Globus pallidus (tissue), 1 donor: ENCODE measurements around the gene SPTBN4.
"Not testable (repeated sequence)": the region's sequence is repeated elsewhere in the genome, so short reads cannot be mapped to it uniquely, and the experiment has no call there.

Source experiments
- DNase-seq: peaks from one replicate; pipeline ENCODE4 v3.0.0-alpha.2; 2015; ENCODE audit warnings: low spot score

Gene SPTBN4

DNA sequence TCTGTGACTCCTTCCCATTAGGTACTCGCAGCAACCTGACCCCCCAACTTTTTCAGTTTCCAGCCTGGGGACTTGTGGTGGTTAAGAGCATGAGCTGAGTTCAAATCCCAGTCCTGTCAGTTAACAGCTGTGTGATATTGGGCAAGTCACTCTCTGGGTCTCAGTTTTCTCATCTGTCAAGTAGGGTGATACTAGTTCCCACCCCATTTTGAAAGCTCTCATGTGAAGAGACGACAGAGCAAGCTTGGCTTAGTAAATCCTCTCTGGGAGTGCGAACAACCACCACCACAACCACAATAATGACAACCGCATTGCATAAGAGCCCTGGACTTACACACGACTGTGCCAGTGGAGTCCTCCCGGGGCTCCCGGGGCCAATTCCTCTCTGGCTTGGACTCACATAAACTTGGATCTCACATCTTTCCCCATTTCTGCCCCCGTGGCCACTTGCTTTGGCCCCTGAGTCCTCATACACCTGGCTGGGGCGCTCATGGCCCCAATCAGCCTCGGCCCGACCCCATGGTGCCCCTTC, 1.7 kb upstream of the SPTBN4 start:
- DNase-seq = no peak

DNA sequence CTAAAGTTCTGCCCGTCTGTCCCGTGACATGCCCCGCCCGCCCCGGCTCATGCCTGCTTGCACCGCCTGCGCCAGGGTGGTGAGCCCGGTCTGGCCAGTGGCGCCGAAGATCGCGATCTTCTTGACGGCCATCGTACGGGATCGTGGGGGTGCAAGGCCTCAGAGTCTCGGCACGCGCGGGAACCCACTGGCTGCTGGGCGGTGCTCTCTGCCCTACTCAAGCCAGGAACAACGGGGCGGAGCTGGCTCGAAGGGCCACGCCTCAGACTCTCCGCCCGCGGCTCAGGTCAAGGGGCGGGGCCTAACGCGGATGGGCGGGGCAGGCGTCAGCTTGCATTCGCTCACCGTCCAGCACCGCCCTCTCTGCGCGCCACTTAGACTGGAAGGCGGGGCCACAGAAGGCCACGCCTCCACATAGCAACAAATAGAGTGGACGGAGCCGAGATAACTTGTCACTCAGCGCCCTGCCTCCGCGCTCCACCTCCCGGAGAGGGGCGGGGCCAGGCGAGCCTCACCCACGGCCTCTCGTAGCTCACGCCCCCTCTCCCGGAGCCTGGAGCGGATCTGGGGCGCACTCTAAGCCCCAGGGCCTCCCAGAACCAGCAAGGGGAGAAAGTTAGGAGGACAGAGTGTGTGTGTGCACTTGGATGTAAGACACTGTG, 1.1 kb upstream of the SPTBN4 start, which contains the start of gene BLVRB:
Gene BLVRB, minus strand, starts transcription at position 189 of the 662 bp plus-strand sequence. Its CDS starts 57 bp downstream, at position 132.
- peak; percentile 100 for DNase-seq

DNA sequence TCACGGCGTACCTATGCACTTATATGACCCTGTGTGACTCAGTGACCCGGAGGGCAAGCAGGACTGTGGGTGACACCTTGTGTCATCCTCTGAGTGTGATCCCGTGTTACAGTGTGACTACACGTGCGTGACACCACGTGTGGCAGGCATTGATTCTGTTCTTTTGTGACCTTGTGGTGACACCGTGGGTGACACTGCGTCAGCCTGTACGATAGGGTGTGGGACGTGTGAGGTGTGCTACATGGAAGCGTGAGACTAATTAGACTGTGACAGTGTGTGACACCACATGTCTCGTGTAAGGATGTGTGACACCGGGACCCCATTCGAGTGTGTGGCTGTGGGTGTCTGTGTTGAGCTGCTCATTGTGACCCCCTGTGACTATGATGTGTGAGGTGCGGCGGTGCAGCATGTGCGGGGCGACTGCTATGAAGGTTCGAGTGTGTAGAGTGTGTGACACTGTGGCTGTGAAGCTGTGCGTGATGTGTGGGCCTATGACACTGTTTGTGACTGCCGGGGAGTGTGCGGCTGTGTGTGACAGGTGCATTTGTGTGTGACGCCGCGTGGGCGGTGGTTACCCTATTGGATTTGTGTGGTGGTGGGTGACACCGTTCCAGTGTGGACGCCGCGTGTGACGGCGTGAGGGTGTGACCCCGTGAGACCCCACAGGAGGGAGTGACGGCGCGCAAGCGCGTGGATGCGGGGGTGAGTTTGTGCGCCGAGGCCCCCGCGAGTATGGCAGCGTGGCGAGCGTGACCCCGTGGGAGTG, 399 bp upstream of the SPTBN4 start:
- no peak for DNase-seq

DNA sequence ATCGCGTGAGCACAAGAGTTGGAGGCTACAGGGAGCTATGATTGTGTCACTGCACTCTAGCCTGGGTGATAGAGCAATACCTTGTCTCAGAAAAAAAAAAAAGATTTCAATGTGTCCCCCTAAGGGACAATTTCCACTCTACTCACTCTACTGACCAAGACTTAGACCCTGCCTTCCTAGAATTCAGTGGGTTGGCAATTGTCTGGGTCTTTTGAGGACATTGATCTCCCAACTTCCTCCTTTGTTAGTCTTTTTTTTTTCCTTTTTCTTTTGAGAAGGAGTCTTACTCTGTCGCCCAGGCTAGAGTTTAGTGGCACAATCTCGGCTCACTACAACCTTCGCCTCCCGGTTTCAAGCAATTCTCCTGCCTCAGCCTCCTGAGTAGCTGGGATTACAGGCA, 2.2 kb downstream of the SPTBN4 start:
- no peak for DNase-seq

DNA sequence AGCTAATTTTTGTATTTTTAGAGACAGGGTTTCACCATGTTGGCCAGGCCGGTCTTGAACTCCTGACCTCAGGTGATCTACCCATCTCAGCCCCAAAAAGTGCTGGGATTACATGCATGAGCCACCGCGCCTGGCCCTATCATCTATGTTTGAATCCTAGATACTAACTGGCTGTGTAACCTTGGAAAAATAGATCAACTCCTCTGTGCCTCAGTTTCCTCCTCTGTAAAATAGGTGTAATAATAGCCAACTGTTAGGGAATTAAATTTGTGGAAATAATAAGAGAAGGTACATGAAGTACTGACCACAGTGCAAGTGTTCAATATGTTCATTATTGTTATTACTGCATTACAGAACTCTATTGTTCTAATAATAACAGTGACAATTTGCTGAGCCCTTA, 4.3 kb downstream of the SPTBN4 start:
- no peak for DNase-seq

DNA sequence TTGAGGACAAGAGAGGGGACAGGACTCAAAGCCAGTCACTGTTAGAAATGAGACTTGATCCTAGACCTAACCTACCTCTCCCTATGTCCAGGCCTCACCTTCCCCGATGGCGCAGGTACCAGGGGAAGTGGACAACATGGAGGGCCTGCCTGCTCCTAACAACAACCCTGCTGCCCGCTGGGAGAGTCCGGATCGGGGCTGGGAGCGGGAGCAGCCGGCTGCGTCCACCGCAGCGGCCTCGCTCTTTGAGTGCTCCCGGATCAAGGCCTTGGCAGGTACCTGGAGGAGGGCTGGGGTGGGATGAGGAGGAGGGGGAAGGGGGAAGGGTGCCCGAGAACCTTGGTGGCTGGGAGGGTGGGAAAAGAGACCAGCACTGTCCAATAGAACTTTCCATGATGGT, 5.7 kb downstream of the SPTBN4 start:
- DNase-seq = no peak

DNA sequence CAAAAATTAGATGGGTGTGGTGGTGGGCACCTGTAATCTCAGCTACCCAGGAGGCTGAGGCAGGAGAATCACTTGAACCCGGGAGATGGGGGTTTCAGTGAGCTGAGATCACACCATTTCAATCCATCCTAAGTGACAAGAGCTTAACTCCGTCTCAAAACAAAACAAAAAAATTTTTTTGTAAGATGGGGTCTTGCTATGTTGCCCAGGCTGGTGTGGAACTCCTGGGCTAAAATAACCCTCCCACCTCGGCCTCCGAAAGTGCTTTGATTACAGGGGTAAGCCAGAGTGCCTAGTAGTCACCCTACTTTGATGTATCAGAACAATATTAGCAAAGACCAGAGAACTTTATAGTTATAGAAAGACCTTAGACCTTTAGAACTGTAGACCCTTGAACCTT, 7.9 kb downstream of the SPTBN4 start:
- no peak for DNase-seq

DNA sequence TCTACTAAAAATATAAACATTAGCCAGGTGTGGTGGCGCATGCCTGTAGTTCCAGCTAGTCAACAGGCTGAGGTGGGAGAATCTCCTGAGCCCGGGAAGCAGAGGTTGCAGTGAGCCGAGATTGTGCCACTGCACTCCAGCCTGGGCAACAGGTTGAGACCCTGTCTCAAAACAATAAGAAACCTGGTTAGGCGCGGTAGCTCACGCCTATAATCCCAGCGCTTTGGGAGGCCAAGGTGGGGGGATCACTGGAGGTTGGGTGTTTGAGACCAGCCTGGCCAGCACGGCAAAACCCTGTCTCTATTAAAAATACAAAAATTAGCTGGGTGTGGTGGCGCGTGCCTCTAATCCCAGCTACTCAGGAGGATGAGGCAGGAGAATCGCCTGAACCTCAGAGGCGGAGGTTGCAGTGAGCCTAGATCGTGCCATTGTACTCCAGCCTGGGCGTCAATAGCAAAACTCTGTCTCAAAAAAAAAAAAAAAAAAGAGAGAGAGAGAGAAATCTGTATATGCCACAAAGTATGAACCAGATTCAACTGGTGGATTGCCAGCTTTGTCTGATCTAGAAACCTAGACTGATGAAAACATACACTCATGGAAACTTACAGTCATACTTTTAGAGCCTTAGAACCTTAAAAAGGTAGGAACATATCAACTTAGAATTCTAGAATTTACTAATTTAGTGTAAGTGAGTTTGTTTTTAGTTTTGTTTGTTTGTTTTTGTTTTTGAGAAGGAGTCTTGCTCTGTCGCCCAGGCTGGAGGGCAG, 9.3 kb downstream of the SPTBN4 start:
- DNase-seq = not testable (repeated sequence)

DNA sequence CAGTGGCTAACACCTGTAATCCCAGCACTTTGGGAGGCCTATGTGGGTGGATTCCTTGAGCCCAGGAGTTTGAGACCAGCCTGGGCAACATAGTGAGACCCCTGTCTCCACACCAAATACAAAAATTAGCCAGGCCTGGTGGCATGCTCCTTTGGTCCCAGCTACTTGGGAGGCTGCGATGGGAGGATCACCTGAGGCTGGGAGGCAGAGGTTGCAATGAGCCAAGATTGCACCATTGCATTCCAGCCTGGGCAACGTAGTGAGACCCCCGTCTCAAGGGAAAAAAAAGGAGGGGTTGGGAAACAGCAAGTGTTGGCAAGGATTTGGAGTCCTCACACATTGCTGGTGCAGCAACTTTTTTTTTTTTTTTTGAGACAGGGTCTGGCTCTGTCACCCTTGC, 19.2 kb downstream of the SPTBN4 start:
- DNase-seq = no peak

DNA sequence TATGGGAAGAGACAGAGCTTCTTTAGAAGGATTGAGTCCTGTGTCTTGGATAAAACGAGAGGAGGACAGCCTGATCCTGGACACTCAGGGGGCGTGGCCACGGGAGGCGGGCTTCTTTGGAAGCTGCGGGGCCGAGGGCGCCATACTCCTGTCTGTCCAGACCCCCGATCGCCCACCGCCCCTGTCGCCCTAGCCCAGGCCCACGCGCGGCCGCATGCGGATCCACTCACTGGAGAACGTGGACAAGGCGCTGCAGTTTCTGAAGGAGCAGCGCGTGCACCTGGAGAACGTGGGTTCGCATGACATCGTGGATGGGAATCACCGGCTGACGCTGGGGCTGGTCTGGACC, 23.1 kb downstream of the SPTBN4 start:
- DNase-seq = no peak

DNA sequence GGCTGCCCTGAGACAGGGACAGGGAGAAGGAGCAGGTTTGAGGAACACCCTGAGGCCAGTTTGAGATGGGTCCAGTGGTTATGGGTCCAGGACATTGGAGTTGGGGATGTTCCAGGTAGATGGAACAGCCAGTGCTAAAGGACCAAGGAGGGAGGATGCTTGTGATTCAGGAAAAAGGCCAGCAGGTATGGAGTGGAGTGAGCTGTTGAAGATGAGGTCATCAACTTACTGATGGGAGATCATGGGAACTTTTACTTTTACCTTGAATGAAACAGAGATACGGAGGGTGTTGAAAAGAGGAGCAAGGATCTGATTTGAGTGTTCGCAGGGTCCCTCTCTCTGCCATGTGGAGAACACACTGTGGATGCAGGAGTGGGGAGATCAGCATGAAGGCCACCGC, 25.5 kb downstream of the SPTBN4 start:
- DNase-seq = no peak

DNA sequence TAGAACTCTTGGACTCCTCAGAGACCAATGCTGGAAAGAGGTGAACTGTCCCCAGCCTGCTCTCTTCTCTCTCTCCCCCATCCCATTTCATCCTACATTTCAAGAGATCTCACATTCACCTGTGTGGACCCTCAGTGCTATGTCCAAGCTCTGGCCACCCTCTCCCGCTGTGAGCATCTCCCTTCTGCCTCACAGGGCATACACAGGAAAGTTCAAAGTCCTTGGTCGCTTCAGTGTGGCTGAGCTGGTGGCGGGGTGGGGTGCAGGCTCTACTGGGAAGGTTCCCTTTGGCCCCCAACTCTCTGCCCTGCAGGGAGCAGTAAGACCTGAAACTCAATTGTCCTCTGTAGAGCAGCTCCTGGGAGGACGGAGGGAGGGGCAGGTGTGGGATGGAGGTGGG, 27.0 kb downstream of the SPTBN4 start:
- DNase-seq = no peak

DNA sequence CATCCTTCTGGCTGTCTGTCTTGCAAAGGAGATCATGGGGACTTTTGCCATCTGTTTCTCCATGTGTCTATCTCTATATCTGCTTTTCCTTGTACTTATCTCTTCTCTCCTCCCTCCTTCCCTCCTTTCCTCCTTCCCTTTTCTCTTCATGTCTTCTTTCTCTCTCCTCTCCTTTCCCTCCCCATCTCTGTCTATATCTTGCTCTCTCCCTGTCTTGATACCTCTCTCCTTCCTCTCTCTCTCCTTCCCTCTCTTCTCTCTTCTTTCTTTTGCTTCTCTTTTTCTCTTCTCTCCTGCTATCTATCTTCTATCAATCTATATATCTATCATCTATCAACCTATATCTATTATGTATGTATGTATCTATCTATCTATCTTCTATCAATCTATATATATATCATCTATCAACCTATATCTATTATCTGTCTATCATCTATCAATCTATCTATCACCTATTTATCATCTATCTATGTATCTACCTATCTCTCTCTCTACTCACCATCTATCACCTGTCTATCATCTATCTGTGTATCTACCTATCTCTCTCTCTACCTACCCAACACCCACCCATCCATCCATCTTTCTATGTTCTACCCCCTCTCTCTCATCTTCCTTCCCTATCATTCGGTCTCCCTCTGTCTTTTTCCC, 27.5 kb downstream of the SPTBN4 start:
- no peak for DNase-seq

DNA sequence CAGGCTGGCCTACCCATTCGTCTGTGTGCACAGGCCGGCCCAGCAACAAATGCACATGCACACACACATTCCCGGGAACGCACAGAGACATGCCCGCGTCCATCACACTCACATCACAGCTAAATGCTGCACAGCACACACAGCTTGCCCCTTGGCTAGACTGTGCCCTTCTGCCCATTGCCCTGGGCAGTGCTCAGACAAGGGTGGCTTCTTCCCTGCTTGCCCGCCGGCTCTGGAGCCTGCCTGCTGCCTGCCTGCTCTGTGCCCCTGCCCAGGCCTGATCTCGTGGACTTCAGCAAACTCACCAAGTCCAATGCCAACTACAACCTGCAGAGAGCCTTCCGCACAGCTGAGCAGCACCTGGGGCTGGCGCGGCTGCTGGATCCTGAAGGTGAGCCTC, 30.4 kb downstream of the SPTBN4 start:
- no peak for DNase-seq

DNA sequence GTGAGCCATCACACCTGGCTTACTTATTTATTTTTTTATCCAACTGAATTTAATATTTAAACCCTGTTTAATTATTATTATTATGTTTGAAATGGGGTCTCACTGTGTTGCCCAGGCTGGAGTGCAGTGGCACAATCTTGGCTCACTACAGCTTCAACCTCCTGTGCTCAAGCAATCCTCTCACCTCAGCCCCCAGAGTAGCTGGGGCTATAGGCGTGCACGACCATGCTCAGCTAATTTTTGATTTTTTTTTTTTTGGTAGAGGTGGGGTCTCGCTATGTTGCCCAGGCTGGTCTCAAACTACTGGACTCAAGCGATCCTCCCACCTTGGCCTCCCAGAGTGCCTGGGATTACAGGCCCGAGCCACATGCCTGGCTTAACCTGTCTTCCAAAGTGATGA, 32.5 kb downstream of the SPTBN4 start:
- no peak for DNase-seq

DNA sequence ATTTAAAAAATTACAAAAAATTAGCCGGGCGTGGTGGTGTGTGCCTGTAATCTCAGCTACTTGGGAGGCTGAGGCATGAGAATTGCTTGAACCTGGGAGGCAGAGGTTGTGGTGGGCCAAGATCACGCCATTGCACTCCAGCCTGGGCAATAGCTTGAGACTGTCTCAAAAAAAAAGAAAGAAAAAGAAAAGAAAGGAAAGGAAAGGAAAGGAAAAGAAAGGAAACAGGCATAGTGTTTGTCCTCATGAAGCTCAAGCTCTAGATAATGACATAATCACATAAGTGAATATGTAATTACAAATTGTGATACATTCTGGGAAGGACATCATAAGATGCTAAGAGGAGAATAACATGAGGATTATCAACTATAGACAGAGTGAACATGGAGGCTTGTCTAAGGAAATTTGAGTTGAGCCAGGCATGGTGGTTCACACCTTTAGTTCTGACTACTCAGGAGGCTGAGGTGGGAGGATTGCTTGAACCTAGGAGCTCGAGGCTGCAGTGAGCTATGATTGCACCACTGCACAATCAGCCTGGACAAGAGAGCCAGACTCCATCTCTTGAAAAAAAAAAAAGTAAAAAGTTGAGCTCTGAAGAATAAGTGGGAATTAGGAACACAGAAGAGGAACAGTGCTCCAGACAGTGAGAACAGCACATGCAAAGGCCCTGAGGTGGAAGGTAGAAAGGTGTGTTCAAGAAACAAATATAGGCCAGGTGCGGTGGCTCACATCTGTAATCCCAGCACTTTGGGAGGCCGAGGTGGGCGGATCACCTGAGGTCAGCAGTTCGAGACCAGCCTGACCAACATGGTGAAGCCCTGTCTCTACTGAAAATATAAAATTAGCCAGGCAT, 34.1 kb downstream of the SPTBN4 start:
- not testable (repeated sequence) for DNase-seq

DNA sequence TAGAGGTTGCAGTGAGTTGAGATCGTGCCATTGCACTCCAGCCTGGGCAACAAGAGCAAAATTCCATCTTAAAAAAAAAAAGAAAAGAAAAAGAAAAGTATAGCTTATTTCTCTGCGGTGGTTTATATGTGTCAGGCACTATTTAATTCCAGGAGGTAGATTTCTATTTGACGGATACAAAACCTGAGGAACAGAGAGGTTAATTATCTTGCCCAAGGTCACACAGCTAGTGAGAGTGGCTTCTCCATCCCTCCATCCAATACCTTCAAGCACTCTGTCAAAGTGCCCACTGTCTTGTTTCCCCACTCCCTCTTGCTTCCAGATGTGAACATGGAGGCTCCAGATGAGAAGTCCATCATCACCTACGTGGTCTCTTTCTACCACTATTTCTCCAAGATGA, 34.8 kb downstream of the SPTBN4 start:
- no peak for DNase-seq

DNA sequence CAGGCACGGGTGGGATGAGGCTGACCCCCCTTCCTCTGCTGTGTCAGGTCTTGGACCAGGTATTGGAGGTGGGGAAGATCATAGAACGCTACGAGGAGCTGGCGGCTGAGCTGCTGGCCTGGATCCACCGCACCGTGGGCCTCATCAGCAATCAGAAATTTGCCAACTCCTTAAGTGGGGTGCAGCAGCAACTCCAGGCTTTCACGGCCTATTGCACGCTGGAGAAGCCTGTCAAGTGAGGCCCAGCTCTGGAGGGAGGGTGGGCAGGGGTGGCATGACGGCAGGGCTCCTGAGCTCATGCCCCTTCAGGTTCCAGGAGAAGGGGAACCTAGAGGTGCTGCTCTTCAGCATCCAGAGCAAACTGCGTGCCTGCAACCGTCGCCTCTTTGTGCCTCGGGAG, 35.3 kb downstream of the SPTBN4 start:
- no peak for DNase-seq

DNA sequence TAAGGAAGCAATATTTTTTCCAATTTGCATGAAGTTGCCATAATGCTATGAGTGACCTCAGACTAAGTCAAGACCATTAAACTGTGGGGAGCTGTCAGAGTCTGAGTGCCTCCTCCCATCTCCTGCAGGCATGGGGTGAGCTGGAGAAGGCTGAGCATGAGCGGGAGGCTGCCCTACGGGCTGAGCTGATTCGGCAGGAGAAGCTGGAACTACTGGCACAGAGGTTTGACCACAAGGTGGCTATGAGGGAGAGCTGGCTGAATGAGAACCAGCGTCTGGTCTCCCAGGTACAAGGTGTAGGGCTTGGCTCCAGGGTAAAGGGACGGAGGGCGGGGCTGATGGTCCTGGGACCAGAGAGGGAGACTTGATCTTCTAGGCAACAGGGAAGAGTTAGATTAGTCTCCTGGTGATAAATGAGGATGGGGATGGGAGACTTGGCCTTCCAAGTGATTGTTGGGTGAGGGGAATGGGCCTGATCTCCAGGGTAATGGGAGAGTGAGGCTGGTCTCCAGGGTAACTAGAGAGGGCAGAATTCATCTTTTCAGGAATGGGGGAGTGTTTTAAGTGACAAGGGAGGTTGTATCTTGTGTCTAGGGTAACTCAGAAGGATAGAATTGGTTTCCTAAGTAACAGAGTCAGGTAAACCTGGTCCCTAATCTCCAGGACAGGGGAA, 36.0 kb downstream of the SPTBN4 start:
- no peak for DNase-seq

DNA sequence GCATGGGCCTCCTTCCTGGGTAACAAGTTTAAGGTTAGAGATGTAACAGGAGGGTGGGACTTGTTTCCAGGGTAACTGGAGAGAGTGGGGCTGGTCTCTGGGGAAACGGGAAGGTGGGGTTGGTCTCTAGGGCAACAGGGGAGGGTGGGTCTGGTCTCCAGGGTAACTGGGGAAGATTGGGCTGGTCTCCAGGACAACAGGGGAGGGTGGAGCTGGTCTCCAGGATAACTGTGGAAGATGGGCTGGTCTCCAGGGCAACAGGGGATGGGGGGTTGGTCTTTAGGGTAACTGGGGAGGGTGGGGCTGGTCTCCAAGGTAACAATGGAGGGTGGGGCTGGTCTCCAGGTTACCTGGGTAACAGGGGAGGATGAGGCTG, 36.5 kb downstream of the SPTBN4 start:
- no peak for DNase-seq

DNA sequence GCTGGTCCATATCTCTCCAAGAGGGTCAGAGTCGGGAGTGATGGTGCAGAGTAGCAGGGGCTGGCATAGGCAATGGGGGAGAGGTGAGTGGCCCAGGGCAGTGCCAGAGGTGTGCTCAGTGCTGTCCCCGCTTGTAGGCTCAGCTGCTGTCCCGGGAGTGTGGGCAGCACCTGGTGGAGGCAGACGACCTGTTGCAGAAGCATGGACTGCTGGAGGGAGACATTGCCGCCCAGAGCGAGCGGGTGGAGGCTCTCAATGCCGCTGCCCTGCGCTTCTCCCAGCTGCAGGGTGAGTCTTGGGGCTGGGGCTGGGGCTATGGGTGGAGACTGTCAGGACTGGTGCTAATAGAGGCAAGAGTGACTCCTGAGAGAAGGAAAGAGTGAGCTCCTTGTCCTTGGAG, 39.3 kb downstream of the SPTBN4 start:
- DNase-seq = no peak
